Measurements from ENCODE around the gene OR13G1.

DNA sequence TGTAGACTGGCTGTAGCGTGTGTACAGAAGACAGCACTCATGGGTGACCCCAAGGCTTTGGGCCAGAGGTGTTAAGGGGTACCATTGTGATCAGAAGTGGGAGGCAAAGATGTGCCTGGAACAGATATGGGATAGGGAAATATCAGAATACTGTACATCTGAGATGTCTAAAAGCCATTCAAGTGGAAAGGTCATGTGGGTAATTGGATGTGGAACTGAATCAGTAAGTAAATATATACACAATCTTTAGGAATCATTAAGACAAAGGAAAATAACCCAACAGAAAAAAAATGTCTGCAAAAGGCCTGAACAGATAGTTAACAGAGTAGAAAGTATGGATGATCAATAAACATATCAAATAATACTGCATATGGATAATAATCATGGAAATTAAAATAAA, 26.5 kb downstream of the OR13G1 start:
- TF ChIP-seq EP300 (IDR thresholded peaks at IDR 0.05) (no peak), POLR2AphosphoS5 (IDR thresholded peaks at IDR 0.05) (no peak)
- TF ChIP-seq, protein P1, sequence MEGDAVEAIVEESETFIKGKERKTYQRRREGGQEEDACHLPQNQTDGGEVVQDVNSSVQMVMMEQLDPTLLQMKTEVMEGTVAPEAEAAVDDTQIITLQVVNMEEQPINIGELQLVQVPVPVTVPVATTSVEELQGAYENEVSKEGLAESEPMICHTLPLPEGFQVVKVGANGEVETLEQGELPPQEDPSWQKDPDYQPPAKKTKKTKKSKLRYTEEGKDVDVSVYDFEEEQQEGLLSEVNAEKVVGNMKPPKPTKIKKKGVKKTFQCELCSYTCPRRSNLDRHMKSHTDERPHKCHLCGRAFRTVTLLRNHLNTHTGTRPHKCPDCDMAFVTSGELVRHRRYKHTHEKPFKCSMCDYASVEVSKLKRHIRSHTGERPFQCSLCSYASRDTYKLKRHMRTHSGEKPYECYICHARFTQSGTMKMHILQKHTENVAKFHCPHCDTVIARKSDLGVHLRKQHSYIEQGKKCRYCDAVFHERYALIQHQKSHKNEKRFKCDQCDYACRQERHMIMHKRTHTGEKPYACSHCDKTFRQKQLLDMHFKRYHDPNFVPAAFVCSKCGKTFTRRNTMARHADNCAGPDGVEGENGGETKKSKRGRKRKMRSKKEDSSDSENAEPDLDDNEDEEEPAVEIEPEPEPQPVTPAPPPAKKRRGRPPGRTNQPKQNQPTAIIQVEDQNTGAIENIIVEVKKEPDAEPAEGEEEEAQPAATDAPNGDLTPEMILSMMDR (IDR thresholded peaks at IDR 0.05): no peak

All from gastroesophageal sphincter (tissue), 3 donors.